Activated T-cell treated with anti-CD3 and anti-CD28 coated beads, Interleukin-2, amount 50 U/mL, for 1 hour (primary cell): ENCODE measurements around the gene CC2D1B.

Source experiments
- DNase-seq: peaks from one replicate; pipeline ENCODE4 v3.0.0-alpha.2; 2020

CC2D1B gene

DNA sequence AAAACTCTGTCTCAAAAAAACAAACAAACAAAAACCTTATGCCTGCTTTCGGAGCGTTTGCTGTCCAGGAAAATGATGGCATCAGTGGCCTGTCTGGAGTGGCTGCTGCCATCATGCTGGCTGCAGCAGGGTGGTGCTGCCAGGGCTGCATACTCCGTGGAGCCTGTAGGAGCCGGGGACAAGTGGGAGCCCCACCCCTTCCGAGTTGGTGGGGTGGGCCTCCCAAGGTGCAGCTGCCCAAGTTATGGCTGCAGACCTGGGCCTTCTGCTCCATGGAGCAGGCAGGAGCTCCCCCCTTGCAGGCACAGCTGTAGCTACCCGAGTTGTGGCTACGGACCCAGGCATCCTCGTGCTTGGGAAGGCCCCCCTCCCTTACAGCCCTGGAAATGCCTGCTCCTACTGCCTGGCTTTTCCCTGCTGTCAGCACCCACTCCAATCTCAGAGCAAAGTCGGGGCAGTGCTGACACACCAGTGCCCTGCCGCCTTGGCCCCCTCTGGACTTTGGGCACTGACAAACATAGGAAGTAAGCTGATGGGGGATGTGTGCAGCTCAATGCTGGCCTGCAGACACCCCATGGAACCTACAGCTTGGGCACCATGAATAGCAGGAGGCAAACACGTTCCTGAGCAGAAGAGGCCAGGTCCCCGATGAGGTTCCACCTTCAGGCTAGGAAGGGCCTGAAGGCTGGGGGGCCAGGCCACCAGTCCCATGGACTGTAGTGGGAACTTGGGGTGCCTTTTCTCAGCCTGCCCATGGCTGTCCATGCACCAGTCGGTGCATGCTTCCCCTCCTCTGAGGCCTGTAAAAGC, 60.4 kb downstream of the CC2D1B start:
- DNase-seq, result no peak
